HG03469 (cell line): ENCODE data around the gene NUDC.
"Not testable (repeated sequence)": the region's sequence is repeated elsewhere in the genome, so short reads cannot be mapped to it uniquely, and the experiment has no call there.

Experiments
- ATAC-seq: cut with Tn5 transposase; IDR thresholded peaks from one replicate; pipeline ENCODE4 v1.9.1; 2021; ENCODE audit warnings: mild to moderate bottlenecking, moderate library complexity, moderate number of reproducible peaks; ENCODE audit not compliant: unreplicated experiment

Gene NUDC

DNA sequence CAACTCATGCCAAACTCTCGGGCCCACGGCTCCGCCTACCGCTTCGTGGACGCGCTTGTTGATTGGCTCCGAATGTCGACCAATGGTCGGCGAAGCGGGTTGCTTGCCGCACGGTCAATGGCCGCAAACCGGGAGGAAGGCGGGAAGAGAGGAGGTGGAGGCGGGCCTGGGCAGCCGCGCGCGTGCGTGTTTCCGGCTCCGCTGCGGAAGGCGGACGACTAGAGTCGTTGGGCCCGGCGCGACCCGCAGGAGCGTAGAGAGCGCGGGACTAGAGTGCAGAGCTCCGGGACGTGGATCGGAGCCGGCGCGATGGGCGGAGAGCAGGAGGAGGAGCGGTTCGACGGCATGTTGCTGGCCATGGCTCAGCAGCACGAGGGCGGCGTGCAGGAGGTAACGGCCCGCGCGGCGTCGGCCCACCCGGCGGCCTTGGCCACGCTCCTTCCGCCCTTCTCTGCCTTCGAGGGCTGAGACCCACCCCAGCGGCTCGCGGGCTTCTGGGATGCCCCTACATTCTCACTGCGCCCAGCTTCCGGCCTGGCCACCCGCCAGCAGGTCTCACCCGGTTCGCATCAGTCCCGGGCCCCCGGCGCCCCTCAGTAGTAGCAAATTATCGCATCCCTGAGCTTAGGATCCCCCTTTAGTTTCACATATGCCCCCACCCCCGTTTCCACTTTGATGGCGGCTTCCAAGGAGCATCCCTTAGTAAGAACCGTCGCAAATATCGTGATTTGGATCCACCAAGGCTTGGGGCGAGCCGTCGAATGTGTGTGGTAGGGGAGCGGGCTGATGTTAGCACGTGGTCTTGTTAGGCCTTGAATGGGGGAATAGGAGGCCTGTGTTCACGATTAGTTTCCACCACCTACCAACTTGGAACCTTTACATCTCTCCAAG, at the start of gene NUDC:
NUDC (plus strand) TSS at position 204 of the 891 bp plus-strand sequence; CDS start at position 310, 106 bp downstream.
- peak; percentile 88 for ATAC-seq

GRCh38 chr1:26873097-26873496, 48.4 kb upstream of the NUDC start:
- not testable (repeated sequence) for ATAC-seq

GRCh38 chr1:26874896-26875295, 46.6 kb upstream of the NUDC start:
- no peak for ATAC-seq

DNA sequence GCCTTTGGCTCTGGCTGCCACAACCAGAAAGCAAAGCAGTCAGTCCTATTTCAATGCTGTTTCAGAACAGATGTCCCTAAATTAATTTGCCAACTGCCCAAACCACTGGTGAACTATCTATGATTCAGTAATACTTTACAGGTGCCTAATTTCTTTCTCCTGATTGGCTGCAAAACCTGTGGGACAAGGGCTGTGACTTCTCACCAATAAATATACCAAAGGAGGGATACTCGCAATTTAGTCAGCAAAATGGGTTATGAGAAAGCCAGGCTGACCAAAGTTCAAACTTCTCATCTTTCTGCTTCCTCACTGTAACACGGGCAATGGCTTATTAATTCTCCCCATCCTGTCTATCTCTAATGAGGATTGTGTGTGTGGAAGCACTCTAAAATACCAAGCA, 44.2 kb upstream of the NUDC start:
- no peak for ATAC-seq

- no peak for ATAC-seq
Measured at GRCh38 chr1:26879793-26880192, 41.8 kb upstream of the NUDC start.

- ATAC-seq, result not testable (repeated sequence)
Measured at GRCh38 chr1:26881611-26882010, 39.9 kb upstream of the NUDC start.

DNA sequence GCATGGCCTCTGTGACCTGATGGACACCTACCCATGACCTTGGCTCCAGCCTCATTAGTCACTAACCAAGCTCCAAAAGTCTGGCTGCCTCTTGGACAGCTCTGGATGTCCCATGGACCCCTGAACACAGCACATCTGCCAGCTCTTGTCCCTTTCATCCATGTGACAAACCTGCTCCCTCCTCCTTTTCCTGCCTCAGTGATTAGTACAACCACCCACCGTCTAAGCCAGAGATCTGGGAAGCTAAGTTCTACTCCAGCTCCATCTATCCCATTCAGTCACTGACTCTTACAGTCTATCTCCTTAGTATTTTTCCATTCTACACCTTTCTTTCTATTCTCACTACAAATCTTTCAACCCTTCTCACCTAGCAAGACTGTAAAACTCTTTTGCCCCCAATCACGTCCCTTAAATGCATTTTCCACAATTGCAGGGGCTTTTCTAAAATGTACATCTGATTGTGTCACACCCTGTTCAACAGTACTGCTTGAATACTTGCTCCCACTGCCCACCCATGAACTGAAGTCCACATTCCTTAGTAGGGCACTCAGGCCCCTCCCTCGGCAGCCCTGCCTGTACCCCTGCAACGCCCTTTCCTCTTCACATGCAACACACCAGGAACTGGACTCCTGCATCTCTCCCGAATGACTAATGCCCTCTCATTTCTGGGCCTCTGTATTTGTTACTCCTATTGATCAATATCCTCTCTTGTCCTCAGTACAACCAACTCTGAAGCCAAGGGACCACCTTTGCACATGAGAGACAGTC, 38.7 kb upstream of the NUDC start:
- no peak for ATAC-seq

- ATAC-seq, result no peak
Measured at GRCh38 chr1:26887125-26887524, 34.4 kb upstream of the NUDC start.

- no peak for ATAC-seq
Measured at GRCh38 chr1:26888231-26888630, 33.3 kb upstream of the NUDC start.

- peak; percentile 66 for ATAC-seq
Measured at GRCh38 chr1:26889551-26890466, 31.7 kb upstream of the NUDC start, which contains the start of gene GPN2. TSS of gene GPN2 (minus strand) at chr1:26890283. CDS start at chr1:26890096, 187 bp downstream.

DNA sequence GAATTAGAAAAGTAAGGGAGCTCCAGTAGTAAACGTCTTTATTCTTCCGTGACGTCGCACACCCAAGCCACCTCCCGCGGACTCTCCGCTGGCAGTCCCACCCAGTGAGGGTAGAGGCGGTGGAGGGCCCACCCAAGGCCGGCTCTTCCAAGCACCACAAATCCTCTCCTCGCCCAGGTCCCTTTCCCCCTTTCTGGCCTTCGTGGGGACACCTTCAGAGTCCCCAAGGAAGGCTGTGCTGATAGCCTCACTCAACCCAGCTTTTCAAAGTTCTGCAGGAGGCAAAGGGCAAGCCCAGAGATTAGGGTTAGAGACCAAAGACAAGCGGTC, 31.1 kb upstream of the NUDC start:
- peak; percentile 11 for ATAC-seq

- no peak for ATAC-seq
Measured at GRCh38 chr1:26894263-26894662, 27.3 kb upstream of the NUDC start.

- no peak for ATAC-seq
Measured at GRCh38 chr1:26897351-26897750, 24.2 kb upstream of the NUDC start.

- ATAC-seq, result peak; percentile 70
Measured at GRCh38 chr1:26900001-26900814, 21.3 kb upstream of the NUDC start, which contains the start of gene GPATCH3. TSS of gene GPATCH3 (minus strand) at chr1:26900467. CDS start at chr1:26900442, 25 bp downstream.

GRCh38 chr1:26900815-26901511, 20.6 kb upstream of the NUDC start:
- no peak for ATAC-seq

DNA sequence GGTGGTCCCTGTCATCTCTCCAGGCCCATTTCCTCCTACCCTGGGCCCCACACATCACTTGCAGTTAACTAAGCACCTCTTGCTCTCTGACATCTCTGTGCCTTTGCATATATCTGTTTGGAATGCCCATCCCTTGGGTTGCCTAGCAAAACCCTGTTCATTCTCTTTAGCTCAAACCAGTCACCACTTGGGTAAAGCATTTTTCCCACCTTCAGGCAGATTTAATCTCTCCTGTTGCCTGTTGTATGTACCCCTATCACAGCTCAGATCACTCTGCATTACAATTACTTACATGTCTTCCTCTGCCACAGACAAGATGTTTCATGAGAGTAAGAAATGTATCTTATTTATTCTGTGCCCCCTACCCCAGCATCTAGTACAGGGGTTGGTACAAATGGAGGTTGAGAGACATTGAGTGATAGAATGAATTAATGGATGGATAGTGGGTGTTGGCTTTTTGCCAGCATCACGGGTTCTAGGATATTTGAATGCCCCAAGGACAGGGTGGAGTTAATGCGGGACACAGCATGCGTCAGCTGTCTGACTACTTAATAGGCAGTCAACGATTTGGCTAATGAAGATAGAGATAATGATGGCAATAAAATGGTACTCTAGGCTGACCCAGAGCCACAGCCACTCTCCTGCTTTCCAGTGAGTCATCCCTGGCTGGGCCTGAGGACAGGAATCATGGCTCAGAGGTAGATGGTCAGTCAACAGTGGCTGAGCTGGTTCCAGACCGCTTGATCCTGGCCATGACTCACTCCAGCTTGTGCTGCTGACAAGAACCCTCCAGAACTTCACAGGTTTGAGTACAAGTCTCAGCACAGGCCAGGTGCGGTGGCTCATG, 14.2 kb upstream of the NUDC start:
- ATAC-seq, result no peak

DNA sequence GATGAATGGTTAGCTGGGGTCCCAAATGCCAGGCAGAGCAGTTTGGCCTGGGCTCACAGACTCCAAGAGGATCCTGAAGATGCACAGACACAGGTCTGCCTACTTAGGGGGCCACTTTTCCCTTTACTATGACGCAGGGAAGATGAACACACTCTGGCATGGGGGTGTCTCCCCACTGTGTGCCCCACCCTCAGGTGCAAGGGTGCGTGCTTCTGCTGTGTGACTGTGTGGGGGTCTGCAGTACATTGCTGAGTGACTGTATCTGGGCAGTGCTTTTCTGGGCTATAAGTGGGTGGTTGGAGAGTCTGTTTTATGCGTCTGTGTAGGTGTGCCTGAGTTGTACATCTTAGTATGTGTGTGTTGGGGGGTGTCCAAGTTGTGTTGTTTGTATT, 11.6 kb upstream of the NUDC start:
- no peak for ATAC-seq
